Stimulated activated CD8-positive, alpha-beta memory T cell treated with anti-CD3 and anti-CD28 coated beads, Interleukin-12 subunit alpha, Interleukin-12 subunit beta, amount 100 ng/mL, for 24 hours (primary cell): ENCODE results near the gene SH3TC2.

ENCODE experiments used
- DNase-seq: peaks from one replicate; pipeline ENCODE4 v3.0.0-alpha.2; 2020; ENCODE audit errors: extremely low read depth

Gene SH3TC2

GRCh38 chr5:149028984-149029383, 33.9 kb downstream of the SH3TC2 start:
- DNase-seq = no peak

GRCh38 chr5:149028161-149028560, 34.7 kb downstream of the SH3TC2 start:
- no peak for DNase-seq

GRCh38 chr5:149027636-149028035, 35.2 kb downstream of the SH3TC2 start:
- DNase-seq = no peak

- DNase-seq = no peak
These were observed 37.9 kb downstream of the SH3TC2 start for GRCh38 chr5:149024943-149025342.

GRCh38 chr5:149024477-149024876, 38.4 kb downstream of the SH3TC2 start:
- no peak for DNase-seq

- DNase-seq = no peak
These were observed 40.7 kb downstream of the SH3TC2 start for GRCh38 chr5:149022200-149022599.

- no peak for DNase-seq
These were observed 43.2 kb downstream of the SH3TC2 start for GRCh38 chr5:149019679-149020078.

- DNase-seq = no peak
These were observed 43.9 kb downstream of the SH3TC2 start for GRCh38 chr5:149018909-149019443.

GRCh38 chr5:149017636-149018035, 45.2 kb downstream of the SH3TC2 start:
- DNase-seq = no peak

GRCh38 chr5:149015561-149015960, 47.3 kb downstream of the SH3TC2 start:
- no peak for DNase-seq

- DNase-seq = no peak
These were observed 47.7 kb downstream of the SH3TC2 start for GRCh38 chr5:149015126-149015525.

GRCh38 chr5:149014571-149015031, 48.3 kb downstream of the SH3TC2 start:
- DNase-seq = no peak

GRCh38 chr5:149013796-149014195, 49.1 kb downstream of the SH3TC2 start:
- no peak for DNase-seq

- no peak for DNase-seq
These were observed 50.5 kb downstream of the SH3TC2 start for GRCh38 chr5:149012350-149012749.

- no peak for DNase-seq
These were observed 51.1 kb downstream of the SH3TC2 start for GRCh38 chr5:149011728-149012127.

GRCh38 chr5:149011084-149011483, 51.8 kb downstream of the SH3TC2 start:
- DNase-seq = no peak

GRCh38 chr5:149007174-149007573, 55.7 kb downstream of the SH3TC2 start:
- no peak for DNase-seq

- DNase-seq = no peak
These were observed 56.4 kb downstream of the SH3TC2 start for GRCh38 chr5:149006426-149006825.

- DNase-seq = no peak
These were observed 57.6 kb downstream of the SH3TC2 start for GRCh38 chr5:149005077-149005892.

GRCh38 chr5:149004559-149004958, 58.3 kb downstream of the SH3TC2 start:
- no peak for DNase-seq

- DNase-seq = no peak
These were observed 59.8 kb downstream of the SH3TC2 start for GRCh38 chr5:149002761-149003689.

GRCh38 chr5:149002053-149002452, 60.8 kb downstream of the SH3TC2 start:
- no peak for DNase-seq
